ENCODE data around the gene DPT.
"Not testable (repeated sequence)": the region's sequence is repeated elsewhere in the genome, so short reads cannot be mapped to it uniquely, and the experiment has no call there.

The DPT gene

GRCh38 chr1:168728473-168729404 is at the start of gene DPT:
DPT (minus strand) TSS chr1:168729206; CDS start chr1:168729174, 32 bp downstream.
- DNase-seq: no peak

- no peak for DNase-seq
Measured at GRCh38 chr1:168775366-168775765, 46.4 kb upstream of the DPT start.

GRCh38 chr1:168774241-168774640 is 45.2 kb upstream of the DPT start:
- DNase-seq: no peak

- no peak for DNase-seq
Measured at GRCh38 chr1:168772428-168773060, 43.5 kb upstream of the DPT start.

- no peak for DNase-seq
Measured at GRCh38 chr1:168771104-168771630, 42.2 kb upstream of the DPT start.

GRCh38 chr1:168769893-168770292 is 40.9 kb upstream of the DPT start:
- not testable (repeated sequence) for DNase-seq

GRCh38 chr1:168767894-168768584 is 39.0 kb upstream of the DPT start:
- no peak for DNase-seq

GRCh38 chr1:168766568-168766967 is 37.6 kb upstream of the DPT start:
- no peak for DNase-seq

- no peak for DNase-seq
Measured at GRCh38 chr1:168763031-168763430, 34.0 kb upstream of the DPT start.

GRCh38 chr1:168762473-168762872 is 33.5 kb upstream of the DPT start:
- DNase-seq: no peak

GRCh38 chr1:168760781-168761180 is 31.8 kb upstream of the DPT start:
- DNase-seq: no peak

GRCh38 chr1:168760241-168760640 is 31.2 kb upstream of the DPT start:
- DNase-seq: no peak

GRCh38 chr1:168759077-168759476 is 30.1 kb upstream of the DPT start:
- DNase-seq: no peak

GRCh38 chr1:168758503-168758902 is 29.5 kb upstream of the DPT start:
- no peak for DNase-seq

- DNase-seq: no peak
Measured at GRCh38 chr1:168755800-168756418, 26.9 kb upstream of the DPT start.

GRCh38 chr1:168752171-168752832 is 23.3 kb upstream of the DPT start:
- DNase-seq: no peak

GRCh38 chr1:168751195-168751650 is 22.2 kb upstream of the DPT start:
- DNase-seq: no peak

- no peak for DNase-seq
Measured at GRCh38 chr1:168742994-168743650, 14.1 kb upstream of the DPT start.

- no peak for DNase-seq
Measured at GRCh38 chr1:168742386-168742785, 13.4 kb upstream of the DPT start.

GRCh38 chr1:168739908-168740307 is 10.9 kb upstream of the DPT start:
- DNase-seq: no peak

GRCh38 chr1:168736520-168736919 is 7.5 kb upstream of the DPT start:
- DNase-seq: no peak

- DNase-seq: no peak
Measured at GRCh38 chr1:168735974-168736373, 7.0 kb upstream of the DPT start.

Data from NCI-H1048 (cell line).